ENCODE data around the gene OR5B2.

- TF ChIP-seq POLR2A (IDR thresholded peaks at IDR 0.05; ENCODE audit: low read depth, low read length): no peak
- no peak for TF ChIP-seq POLR2AphosphoS5 (IDR thresholded peaks at IDR 0.05; ENCODE audit: low read depth, low read length)
- TF ChIP-seq TAF1 (IDR thresholded peaks at IDR 0.05; ENCODE audit: borderline replicate concordance, low read depth, low read length): no peak
Measured at GRCh38 chr11:58394195-58394594, 33.7 kb downstream of the OR5B2 start.
